ENCODE results near the gene LRRC74A. TPM values are rescaled to one million over a fixed set of nuclear protein-coding genes. Genes with fewer than 3 reads are reported as not detected.

The LRRC74A gene
- total RNA-seq, 1 experiment from 2014 or later, result not detected

DNA sequence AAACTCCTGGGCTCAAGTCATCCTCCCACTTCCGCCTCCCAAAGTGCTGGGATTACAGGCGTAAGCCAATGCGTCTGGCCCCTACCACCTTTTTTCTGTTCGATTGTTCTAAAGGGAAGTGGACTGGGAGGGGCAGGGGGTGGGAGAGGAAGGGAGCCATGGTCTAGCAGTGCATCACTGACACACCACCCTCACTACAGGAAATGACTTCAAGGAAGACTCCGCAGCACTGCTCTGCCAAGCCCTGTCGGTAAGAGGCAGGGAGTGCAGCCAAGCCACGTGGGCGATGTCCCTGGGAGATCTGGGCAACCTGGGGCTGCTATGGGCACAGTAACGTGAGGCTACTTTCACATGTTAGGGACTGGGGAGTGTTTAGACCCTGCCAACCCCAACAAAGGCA is 18.0 kb downstream of the LRRC74A start:
- Histone ChIP-seq H2BK15ac (ENCODE audit: low read depth, low read length) (no peak overlapping the region), H3K18ac (ENCODE audit: insufficient read length, low read depth, low read length) (no peak overlapping the region), H2BK5ac (ENCODE audit: insufficient read length, low read length) (no peak overlapping the region), H3K4me2 (ENCODE audit: insufficient read depth, insufficient read length, low read length) (no peak overlapping the region), H3K9ac (ENCODE audit: extremely low read depth, insufficient read length, low read length) (no peak overlapping the region), H3K9me3 (ENCODE audit: control insufficient read depth, low read depth, low read length) (no peaks in the 10 kb centered on the region), H2BK12ac (ENCODE audit: insufficient read length, low read depth, low read length) (no peak overlapping the region), H3K56ac (ENCODE audit: insufficient read length, low read depth, low read length) (no peak overlapping the region), H4K20me1 (ENCODE audit: control insufficient read depth, insufficient read depth, insufficient read length) (no peaks in the 10 kb centered on the region), H3T11ph (ENCODE audit: low read length) (no peak overlapping the region), H3K4me1 (ENCODE audit: insufficient read depth, low read length) (no peaks in the 10 kb centered on the region), H3K23ac (ENCODE audit: insufficient read length, low read depth, low read length) (no peak overlapping the region), H3K23me2 (ENCODE audit: insufficient read length, low read depth, low read length, poor library complexity, severe bottlenecking) (no peaks in the 10 kb centered on the region), H3K27ac (ENCODE audit: insufficient read length, low read depth, low read length) (no peak overlapping the region), H3K14ac (ENCODE audit: insufficient read depth, low read length) (no peak overlapping the region), H3K4ac (ENCODE audit: low read depth, low read length) (no peak overlapping the region), H2BK20ac (ENCODE audit: low read depth, low read length, poor library complexity, severe bottlenecking) (no peak overlapping the region), H3K79me2 (ENCODE audit: insufficient read depth, low read length) (no peaks in the 10 kb centered on the region), H3K79me1 (ENCODE audit: insufficient read depth, low read depth, low read length, poor library complexity, severe bottlenecking) (no peaks in the 10 kb centered on the region), H4K5ac (ENCODE audit: insufficient read length, low read depth, low read length) (no peak overlapping the region), H2AFZ (ENCODE audit: low read length) (no peak overlapping the region), H4K8ac (replicated peaks; ENCODE audit: insufficient read length, low read depth, low read length) (no peak overlapping the region), H4K91ac (ENCODE audit: insufficient read length, low read depth, low read length) (no peak overlapping the region), H2BK120ac (ENCODE audit: low read depth, low read length, poor library complexity, severe bottlenecking) (no peak overlapping the region), H3K27me3 (ENCODE audit: insufficient read depth, low read length) (no peaks in the 10 kb centered on the region), H2AK5ac (ENCODE audit: insufficient read length, low read length) (no peak overlapping the region)
- H3K27me3 Mint-ChIP-seq (ENCODE audit: low read depth), result peaks cover 10% of the 10 kb centered on the region
- WGBS (ENCODE audit: extremely low coverage, insufficient read length, low lambda C conversion rate), result no CpG with 5 or more reads among the region's 9 CpGs
- H3K36me3 Mint-ChIP-seq (ENCODE audit: insufficient read depth in 1 of 3, low read depth in 3 of 3), result no peaks in the 10 kb centered on the region
- H3K4me3 Mint-ChIP-seq, result no peak overlapping the region
- TF ChIP-seq CTCF (conservative IDR thresholded peaks at IDR 0.05), result peak; percentile 43; the same call in 2 of the 3 replicates
- H3K4me1 Mint-ChIP-seq, result no peaks in the 10 kb centered on the region
- DNase-seq, result peak; percentile 74
- H3K27ac Mint-ChIP-seq, result peak overlapping the region in 1 of 3 experiments; percentile 41; a peak in 2 of 7 replicates
- H3K9me3 Mint-ChIP-seq, result no peaks in the 10 kb centered on the region

Data from H9 (cell line).